HG02571 (cell line): Measurements from ENCODE around the gene NOP56.

Experiments
- ATAC-seq: cut with Tn5 transposase; IDR thresholded peaks from one replicate; pipeline ENCODE4 v1.9.1; 2021; ENCODE audit warnings: mild to moderate bottlenecking, moderate library complexity; ENCODE audit not compliant: unreplicated experiment

The NOP56 gene, protein sequence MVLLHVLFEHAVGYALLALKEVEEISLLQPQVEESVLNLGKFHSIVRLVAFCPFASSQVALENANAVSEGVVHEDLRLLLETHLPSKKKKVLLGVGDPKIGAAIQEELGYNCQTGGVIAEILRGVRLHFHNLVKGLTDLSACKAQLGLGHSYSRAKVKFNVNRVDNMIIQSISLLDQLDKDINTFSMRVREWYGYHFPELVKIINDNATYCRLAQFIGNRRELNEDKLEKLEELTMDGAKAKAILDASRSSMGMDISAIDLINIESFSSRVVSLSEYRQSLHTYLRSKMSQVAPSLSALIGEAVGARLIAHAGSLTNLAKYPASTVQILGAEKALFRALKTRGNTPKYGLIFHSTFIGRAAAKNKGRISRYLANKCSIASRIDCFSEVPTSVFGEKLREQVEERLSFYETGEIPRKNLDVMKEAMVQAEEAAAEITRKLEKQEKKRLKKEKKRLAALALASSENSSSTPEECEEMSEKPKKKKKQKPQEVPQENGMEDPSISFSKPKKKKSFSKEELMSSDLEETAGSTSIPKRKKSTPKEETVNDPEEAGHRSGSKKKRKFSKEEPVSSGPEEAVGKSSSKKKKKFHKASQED

DNA sequence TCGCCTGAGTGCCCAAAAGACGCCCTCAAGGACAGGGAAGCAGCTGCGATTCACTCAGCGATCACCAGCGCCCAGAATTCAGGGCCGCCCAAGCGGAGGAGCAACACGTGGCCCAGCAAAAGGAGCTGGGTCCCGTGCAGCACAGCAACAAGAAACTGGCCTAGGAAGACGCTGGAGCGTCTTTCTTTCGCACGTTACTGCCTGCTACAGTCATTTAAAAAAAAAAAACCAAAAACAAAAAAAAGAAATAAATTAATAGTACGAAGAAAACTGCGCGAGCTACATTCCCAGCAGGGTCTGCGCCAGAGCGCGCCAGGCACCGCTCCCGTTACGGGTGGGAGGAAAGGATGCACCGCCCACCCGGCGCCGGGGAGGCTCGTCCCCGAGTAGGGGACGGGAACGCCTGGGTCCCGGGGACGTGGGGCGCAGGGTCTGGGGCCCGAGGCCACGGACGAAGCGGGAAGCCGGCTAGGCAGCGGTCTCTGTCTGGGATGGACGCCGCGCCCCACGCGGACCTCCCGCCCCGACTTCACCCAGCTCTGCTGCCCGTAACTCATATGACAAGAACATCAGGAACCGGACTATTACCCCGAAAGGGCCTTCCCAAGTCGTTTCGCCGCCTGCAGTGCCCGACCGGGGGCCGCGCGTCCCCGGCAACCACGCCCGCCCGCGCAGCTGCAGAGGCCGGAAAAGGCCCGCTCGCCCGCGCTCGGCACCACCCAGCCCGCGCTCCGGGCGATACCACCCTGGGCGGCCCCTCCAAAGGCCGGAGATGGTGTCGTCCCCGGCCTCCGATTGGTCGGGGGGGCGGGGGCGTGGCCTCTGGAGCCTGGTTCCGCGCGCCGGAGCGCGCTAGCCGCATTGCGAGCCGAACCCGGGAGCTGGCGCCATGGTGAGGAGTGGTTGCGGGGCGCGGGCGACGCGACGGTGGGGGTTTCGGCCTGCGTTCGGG is at the start of gene NOP56:
Gene NOP56 (plus strand): TSS at position 861 of the 952 bp plus-strand sequence. CDS start 29 bp downstream, at position 890.
- ATAC-seq: peak; percentile 85

DNA sequence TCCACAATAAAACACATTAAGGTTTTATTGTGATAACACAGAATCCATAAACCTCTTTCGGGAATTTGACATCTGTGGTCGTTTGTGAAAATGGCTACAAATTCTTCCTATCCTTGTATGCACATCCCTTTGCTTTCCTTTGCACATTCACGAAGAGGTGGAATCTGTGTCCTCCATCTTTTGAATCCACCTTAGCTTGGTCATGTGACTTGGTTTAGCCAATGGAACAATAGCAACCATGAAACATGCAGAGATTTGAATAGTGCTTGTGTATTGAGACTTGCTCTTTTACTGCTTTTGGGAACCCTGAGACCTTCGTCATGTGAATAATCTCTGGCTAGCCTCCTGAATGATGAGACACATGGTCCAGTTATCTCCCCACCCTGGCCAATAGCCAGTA is 49.7 kb upstream of the NOP56 start:
- no peak for ATAC-seq

- no peak for ATAC-seq
Observed at GRCh38 chr20:2603816-2604505, 48.5 kb upstream of the NOP56 start.

DNA sequence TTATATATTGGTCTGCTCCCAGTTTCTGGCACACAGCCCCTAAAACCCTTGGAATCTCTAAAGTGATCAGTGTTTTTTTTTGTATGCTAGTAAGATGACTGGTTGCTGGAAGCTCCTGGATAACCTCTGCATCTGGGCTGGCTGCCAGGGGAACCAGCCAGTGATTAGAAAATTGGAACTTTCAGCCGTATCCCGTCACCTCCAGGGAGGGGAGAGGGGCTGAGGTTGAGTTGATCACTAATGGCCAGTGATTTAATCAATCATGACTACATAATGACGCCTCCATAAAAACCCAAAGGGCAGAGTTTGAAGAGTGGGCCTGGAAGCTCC is 48.0 kb upstream of the NOP56 start:
- ATAC-seq: no peak

- no peak for ATAC-seq
Observed at GRCh38 chr20:2606507-2607006, 45.9 kb upstream of the NOP56 start.

DNA sequence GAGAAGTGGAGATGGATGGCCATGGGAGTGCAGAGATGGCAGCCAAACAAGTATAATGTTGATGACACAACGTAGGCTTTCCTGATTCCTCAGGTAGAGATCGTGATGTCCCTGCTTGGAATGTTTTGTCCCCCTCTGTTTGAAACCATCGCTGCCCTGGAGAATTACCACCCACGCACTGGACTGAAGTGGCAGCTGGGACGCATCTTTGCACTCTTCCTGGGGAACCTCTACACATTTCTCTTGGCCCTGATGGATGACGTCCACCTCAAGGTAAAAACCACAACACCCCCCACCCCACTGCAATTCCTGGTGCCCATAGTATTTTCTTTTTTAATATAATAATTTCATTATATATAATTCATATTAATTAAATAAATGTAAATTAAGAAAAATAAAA is 42.1 kb upstream of the NOP56 start:
- ATAC-seq: no peak

GRCh38 chr20:2610941-2611720 is 41.3 kb upstream of the NOP56 start:
- no peak for ATAC-seq

GRCh38 chr20:2612073-2612472 is 40.4 kb upstream of the NOP56 start:
- no peak for ATAC-seq

DNA sequence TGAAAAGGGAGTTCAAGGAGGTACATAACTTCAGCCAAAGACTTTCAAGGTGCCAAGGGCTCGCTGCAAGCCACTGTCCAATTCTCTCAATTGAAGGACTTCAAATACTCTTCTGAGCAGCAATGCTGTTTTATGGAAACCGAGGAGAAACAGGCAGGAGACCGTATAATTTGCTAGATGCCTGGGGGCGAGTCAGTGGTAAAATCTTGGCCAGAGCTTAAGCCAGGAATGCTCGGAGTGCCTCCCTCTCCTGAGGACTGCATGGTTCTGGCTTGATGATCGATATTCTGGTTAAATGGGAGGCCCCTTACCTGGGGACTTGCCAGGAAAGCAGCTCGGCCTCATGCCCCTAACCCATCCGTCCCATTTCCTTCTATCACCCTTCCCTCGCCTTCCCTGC is 35.8 kb upstream of the NOP56 start:
- no peak for ATAC-seq

DNA sequence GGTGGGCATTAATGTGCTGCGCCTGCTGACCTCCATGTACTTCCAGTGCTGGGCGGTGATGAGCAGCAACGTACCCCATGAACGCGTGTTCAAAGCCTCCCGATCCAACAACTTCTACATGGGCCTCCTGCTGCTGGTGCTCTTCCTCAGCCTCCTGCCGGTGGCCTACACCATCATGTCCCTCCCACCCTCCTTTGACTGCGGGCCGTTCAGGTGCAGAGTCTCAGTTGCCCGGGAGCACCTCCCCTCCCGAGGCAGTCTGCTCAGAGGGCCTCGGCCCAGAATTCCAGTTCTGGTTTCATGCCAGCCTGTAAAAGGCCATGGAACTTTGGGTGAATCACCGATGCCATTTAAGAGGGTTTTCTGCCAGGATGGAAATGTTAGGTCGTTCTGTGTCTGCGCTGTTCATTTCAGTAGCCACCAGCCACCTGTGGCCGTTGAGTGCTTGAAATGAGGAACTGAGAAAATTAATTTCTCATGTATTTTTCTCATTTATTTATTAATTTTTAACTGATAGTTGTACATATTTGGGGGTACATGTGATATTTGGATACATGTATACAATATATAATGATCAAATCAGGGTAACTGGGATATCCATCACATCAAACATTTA is 35.2 kb upstream of the NOP56 start:
- no peak for ATAC-seq

DNA sequence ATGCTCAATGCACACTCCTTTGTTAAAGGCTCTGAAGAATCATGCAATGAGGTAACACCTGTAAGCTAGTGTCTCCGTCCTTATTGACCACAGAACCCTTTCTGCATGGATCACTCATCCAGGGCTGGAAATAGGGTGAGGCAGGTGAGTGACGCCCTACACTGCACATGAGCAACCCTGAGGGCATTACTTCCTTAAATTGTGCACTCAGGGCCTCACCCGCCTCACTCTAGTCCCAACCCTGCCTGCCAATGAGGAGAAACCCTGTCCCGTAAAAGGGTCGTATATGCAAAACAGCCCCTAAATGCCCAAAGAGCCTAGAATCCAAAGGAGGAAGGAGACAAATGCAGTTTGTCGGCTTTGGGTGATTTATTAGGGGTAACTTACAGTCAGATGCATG is 33.6 kb upstream of the NOP56 start:
- no peak for ATAC-seq

- no peak for ATAC-seq
Observed at GRCh38 chr20:2619337-2619736, 33.1 kb upstream of the NOP56 start.

- ATAC-seq: no peak
Observed at GRCh38 chr20:2619961-2620595, 32.4 kb upstream of the NOP56 start.

DNA sequence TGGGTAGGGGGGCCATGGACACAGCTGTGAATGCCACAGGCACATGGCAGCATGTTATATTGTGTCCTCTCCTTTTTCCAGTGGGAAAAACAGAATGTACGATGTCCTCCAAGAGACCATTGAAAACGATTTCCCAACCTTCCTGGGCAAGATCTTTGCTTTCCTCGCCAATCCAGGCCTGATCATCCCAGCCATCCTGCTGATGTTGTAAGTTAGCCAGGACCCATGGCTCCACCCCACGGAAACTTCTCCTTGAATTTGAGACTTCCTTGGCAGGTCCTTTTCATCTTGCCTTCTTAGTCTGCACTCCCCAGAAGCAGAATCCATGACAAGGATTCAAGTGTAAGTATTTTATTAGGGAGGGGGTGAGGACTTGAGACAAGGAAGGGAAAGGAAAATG is 28.2 kb upstream of the NOP56 start:
- no peak for ATAC-seq

- ATAC-seq: no peak
Observed at GRCh38 chr20:2625062-2625461, 27.4 kb upstream of the NOP56 start.

- ATAC-seq: no peak
Observed at GRCh38 chr20:2626853-2627541, 25.4 kb upstream of the NOP56 start.

DNA sequence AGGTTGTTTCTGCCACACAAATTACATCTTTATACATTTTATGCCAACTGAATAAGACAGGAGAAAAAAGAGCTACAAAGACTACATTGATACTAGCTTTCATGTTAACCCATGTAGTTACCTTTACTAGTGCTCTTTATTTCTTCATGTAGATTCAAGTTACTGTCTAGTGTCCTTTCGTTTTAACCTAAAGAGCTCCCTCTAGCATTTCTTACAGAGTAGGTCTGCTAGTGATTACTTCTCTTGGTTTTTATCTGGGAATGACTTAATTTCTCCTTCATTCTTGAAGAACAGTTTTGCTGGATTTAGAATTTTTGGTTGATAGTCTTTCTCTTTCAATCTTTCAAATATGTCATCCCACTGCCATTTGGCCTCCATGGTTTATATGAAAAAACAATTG is 21.2 kb upstream of the NOP56 start:
- ATAC-seq: no peak

GRCh38 chr20:2633381-2633780 is 19.1 kb upstream of the NOP56 start:
- ATAC-seq: no peak

GRCh38 chr20:2637246-2637645 is 15.2 kb upstream of the NOP56 start:
- no peak for ATAC-seq
